GM21737 (cell line): ENCODE measurements around the gene ZBTB7C.

Source experiments
- ATAC-seq: cut with Tn5 transposase; IDR thresholded peaks from one replicate; pipeline ENCODE4 v1.9.1; 2021; ENCODE audit warnings: mild to moderate bottlenecking, moderate library complexity; ENCODE audit not compliant: unreplicated experiment

ZBTB7C gene

GRCh38 chr18:48355276-48356115 lies 53.7 kb downstream of the ZBTB7C start:
- no peak for ATAC-seq

GRCh38 chr18:48354746-48355260 lies 54.4 kb downstream of the ZBTB7C start:
- no peak for ATAC-seq

- ATAC-seq: no peak
Measured at GRCh38 chr18:48352051-48352755, 57.0 kb downstream of the ZBTB7C start.

- ATAC-seq: no peak
Measured at GRCh38 chr18:48351216-48352050, 57.8 kb downstream of the ZBTB7C start.

- no peak for ATAC-seq
Measured at GRCh38 chr18:48348739-48349138, 60.4 kb downstream of the ZBTB7C start.

GRCh38 chr18:48347756-48348326 lies 61.3 kb downstream of the ZBTB7C start:
- no peak for ATAC-seq

GRCh38 chr18:48345596-48345995 lies 63.6 kb downstream of the ZBTB7C start:
- no peak for ATAC-seq

GRCh38 chr18:48342581-48342980 lies 66.6 kb downstream of the ZBTB7C start:
- ATAC-seq: no peak

- ATAC-seq: no peak
Measured at GRCh38 chr18:48342125-48342524, 67.1 kb downstream of the ZBTB7C start.

GRCh38 chr18:48340560-48340959 lies 68.6 kb downstream of the ZBTB7C start:
- ATAC-seq: no peak

GRCh38 chr18:48339692-48340091 lies 69.5 kb downstream of the ZBTB7C start:
- no peak for ATAC-seq

- ATAC-seq: no peak
Measured at GRCh38 chr18:48338915-48339314, 70.3 kb downstream of the ZBTB7C start.

- ATAC-seq: no peak
Measured at GRCh38 chr18:48337053-48337452, 72.1 kb downstream of the ZBTB7C start.

- no peak for ATAC-seq
Measured at GRCh38 chr18:48336332-48336731, 72.9 kb downstream of the ZBTB7C start.

GRCh38 chr18:48335829-48336228 lies 73.4 kb downstream of the ZBTB7C start:
- ATAC-seq: no peak

- no peak for ATAC-seq
Measured at GRCh38 chr18:48334845-48335244, 74.3 kb downstream of the ZBTB7C start.

GRCh38 chr18:48333563-48333962 lies 75.6 kb downstream of the ZBTB7C start:
- no peak for ATAC-seq

- no peak for ATAC-seq
Measured at GRCh38 chr18:48330016-48330991, 78.9 kb downstream of the ZBTB7C start.

- ATAC-seq: no peak
Measured at GRCh38 chr18:48328473-48329210, 80.5 kb downstream of the ZBTB7C start.
